OCI-LY1 (cell line): ENCODE data around the gene CCAR1.
"Not testable (repeated sequence)": the region's sequence is repeated elsewhere in the genome, so short reads cannot be mapped to it uniquely, and the experiment has no call there.

Experiments
- H2AFZ ChIP-seq: fragments of 200-600 bp; sonication (generic), shearing (Covaris generic); 2 replicates; pipeline ENCODE4 v1.6.0; 2014; ENCODE audit warnings: antibody characterized with exemption, mild to moderate bottlenecking, low read length
- H3F3A ChIP-seq: fragments of 200-600 bp; sonication (generic), shearing (Covaris generic); 2 replicates; pipeline ENCODE4 v1.6.0; 2014; ENCODE audit warnings: mild to moderate bottlenecking, antibody characterized with exemption, low read length, moderate library complexity; ENCODE audit not compliant: insufficient read depth
- H3K27ac ChIP-seq: fragments of 200-600 bp; sonication (generic); 2 replicates; pipeline ENCODE4 v1.5.1; 2014; ENCODE audit warnings: low read length, mixed run types, mild to moderate bottlenecking, low read depth; ENCODE audit not compliant: poor library complexity, severe bottlenecking
- H3K27me3 ChIP-seq: fragments of 200-600 bp; sonication (generic); 2 replicates; pipeline ENCODE4 v1.6.0; 2014; ENCODE audit warnings: antibody characterized with exemption, mild to moderate bottlenecking, low read length, moderate library complexity; ENCODE audit not compliant: insufficient read depth
- H3K36me3 ChIP-seq: fragments of 200-600 bp; sonication (generic); 2 replicates; pipeline ENCODE4 v1.6.1; 2014; ENCODE audit warnings: mild to moderate bottlenecking, antibody characterized with exemption, low read length, moderate library complexity, mixed read lengths; ENCODE audit not compliant: insufficient read depth
- H3K4me1 ChIP-seq: fragments of 200-600 bp; sonication (generic); 2 replicates; pipeline ENCODE4 v1.5.1; 2014; ENCODE audit warnings: mild to moderate bottlenecking, low read length, moderate library complexity; ENCODE audit not compliant: insufficient read depth, severe bottlenecking
- H3K4me2 ChIP-seq: fragments of 200-600 bp; sonication (generic), shearing (Covaris generic); 2 replicates; pipeline ENCODE4 v1.6.1; 2014; ENCODE audit warnings: low read length
- H3K4me3 ChIP-seq: fragments of 200-600 bp; sonication (generic); 2 replicates; pipeline ENCODE4 v1.5.1; 2014; ENCODE audit warnings: low read length, low read depth, mild to moderate bottlenecking, mixed read lengths; ENCODE audit not compliant: poor library complexity, severe bottlenecking
- H3K79me2 ChIP-seq: fragments of 200-600 bp; shearing (Covaris generic); 2 replicates; pipeline ENCODE4 v1.6.1; 2016; ENCODE audit warnings: mixed run types, low read length, mixed read lengths; ENCODE audit not compliant: insufficient read depth
- H3K9ac ChIP-seq: fragments of 200-600 bp; sonication (generic), shearing (Covaris generic); 2 replicates; pipeline ENCODE4 v1.6.1; 2014; ENCODE audit warnings: mild to moderate bottlenecking, low read length, mixed read lengths
- H3K9me2 ChIP-seq: fragments of 200-600 bp; sonication (generic), shearing (Covaris generic); 2 replicates; pipeline ENCODE4 v1.6.1; 2014; ENCODE audit warnings: low read depth, mild to moderate bottlenecking, low read length, mixed read lengths
- H3K9me3 ChIP-seq: fragments of 200-600 bp; shearing (Covaris generic); 2 replicates; pipeline ENCODE4 v1.6.1; 2014; ENCODE audit warnings: low read length, mixed read lengths
- H4K20me1 ChIP-seq: fragments of 200-600 bp; sonication (generic), shearing (Covaris generic); 2 replicates; pipeline ENCODE4 v1.6.0; 2016; ENCODE audit warnings: mild to moderate bottlenecking, low read length; ENCODE audit not compliant: insufficient read depth
- CTCF ChIP-seq: fragments of 200-600 bp; sonication (generic), shearing (Covaris generic); IDR thresholded peaks from 2 replicates; pipeline ENCODE4 v1.5.1; 2017; ENCODE audit warnings: mild to moderate bottlenecking, antibody characterized with exemption, low read length, moderate library complexity, mixed read lengths
- EZH2 ChIP-seq: fragments of 200-600 bp; sonication (generic), shearing (Covaris generic); IDR thresholded peaks from 2 replicates; pipeline ENCODE4 v1.8.0; 2017; ENCODE audit warnings: borderline replicate concordance, mixed run types, mild to moderate bottlenecking, antibody characterized with exemption, low read length, moderate library complexity, mixed read lengths

The CCAR1 gene

GRCh38 chr10:68831961-68832455 lies 111.0 kb downstream of the CCAR1 start:
- Histone ChIP-seq H3K79me2 (no peaks in the 10 kb centered on the region), H2AFZ (no peak overlapping the region), H3K9ac (no peak overlapping the region), H3K4me1 (peaks cover 7% of the 10 kb centered on the region), H3F3A (no peaks in the 10 kb centered on the region), H3K36me3 (no peaks in the 10 kb centered on the region), H3K4me3 (no peak overlapping the region), H3K27me3 (peaks cover 8% of the 10 kb centered on the region; the same call in 1 of the 2 replicates), H3K9me3 (no peaks in the 10 kb centered on the region), H4K20me1 (no peaks in the 10 kb centered on the region), H3K4me2 (no peak overlapping the region), H3K9me2 (no peaks in the 10 kb centered on the region), H3K27ac (no peak overlapping the region)
- TF ChIP-seq CTCF (no peak), EZH2 (no peak)

GRCh38 chr10:68832601-68833000 lies 111.6 kb downstream of the CCAR1 start:
- H3K4me1 ChIP-seq = peaks cover 5% of the 10 kb centered on the region
- TF ChIP-seq CTCF (no peak), EZH2 (no peak)

GRCh38 chr10:68837626-68838322 lies 116.7 kb downstream of the CCAR1 start:
- H3K9me3 ChIP-seq = no peaks in the 10 kb centered on the region
- no peaks in the 10 kb centered on the region for H3F3A ChIP-seq
- H3K9me2 ChIP-seq = no peaks in the 10 kb centered on the region
- no peak overlapping the region for H3K4me3 ChIP-seq
- no peak overlapping the region for H3K27ac ChIP-seq
- no peaks in the 10 kb centered on the region for H3K79me2 ChIP-seq
- no peaks in the 10 kb centered on the region for H3K4me1 ChIP-seq
- no peaks in the 10 kb centered on the region for H4K20me1 ChIP-seq
- TF ChIP-seq EZH2 = no peak
- no peak for TF ChIP-seq CTCF
- H2AFZ ChIP-seq = no peak overlapping the region
- no peak overlapping the region for H3K9ac ChIP-seq
- H3K36me3 ChIP-seq = no peaks in the 10 kb centered on the region
- H3K4me2 ChIP-seq = no peak overlapping the region
- H3K27me3 ChIP-seq = no peaks in the 10 kb centered on the region; the same call in 1 of the 2 replicates

More at GRCh38 chr10:68832601-68833000, 111.6 kb downstream of the CCAR1 start:
- no peaks in the 10 kb centered on the region for H3K36me3 ChIP-seq
- no peaks in the 10 kb centered on the region for H3K9me3 ChIP-seq
- no peaks in the 10 kb centered on the region for H3F3A ChIP-seq
- H3K79me2 ChIP-seq = no peaks in the 10 kb centered on the region
- H3K9ac ChIP-seq = no peak overlapping the region
- no peak overlapping the region for H3K4me3 ChIP-seq
- H3K27ac ChIP-seq = no peak overlapping the region
- H3K4me2 ChIP-seq = no peak overlapping the region
- H3K27me3 ChIP-seq = peaks cover 8% of the 10 kb centered on the region; the same call in 1 of the 2 replicates
- no peaks in the 10 kb centered on the region for H4K20me1 ChIP-seq
- H3K9me2 ChIP-seq = no peaks in the 10 kb centered on the region
- H2AFZ ChIP-seq = no peak overlapping the region

- not testable (repeated sequence) for H3K9me3 ChIP-seq
These were observed 119.6 kb downstream of the CCAR1 start for GRCh38 chr10:68840650-68841049.

More at GRCh38 chr10:68840650-68841049, 119.6 kb downstream of the CCAR1 start:
- H2AFZ ChIP-seq, H3K9me2 ChIP-seq, H3K27ac ChIP-seq, H3K27me3 ChIP-seq, H3K4me2 ChIP-seq, H3K9ac ChIP-seq, H3K36me3 ChIP-seq, H4K20me1 ChIP-seq, H3K4me1 ChIP-seq, H3F3A ChIP-seq, H3K79me2 ChIP-seq, H3K4me3 ChIP-seq: not testable (repeated sequence)
